T47D (cell line): ENCODE data around the gene ELAC1.
A peak's percentile ranks its signal among the peaks of the same experiment; 100 is the strongest.
"Not testable (repeated sequence)": the region's sequence is repeated elsewhere in the genome, so short reads cannot be mapped to it uniquely, and the experiment has no call there.

Source experiments
- DNase-seq, 2 experiments: peaks; one replicate each; pipeline versions ENCODE4 v3.0.0 to v3.0.0-alpha.2; 2011 to 2012; ENCODE audit warnings: low read depth in 1 of 2, low spot score in 1 of 2
- JUND ChIP-seq: IDR thresholded peaks from 2 replicates; pipeline ENCODE4 v1.6.1; 2012; ENCODE audit warnings: low read depth
- in situ Hi-C: cut with HindIII; loops from 2 replicates; pipeline ENCODE4 v1.10.0; 2016; ENCODE audit warnings: low sequenced_read_pairs, low pct_unique_long_range_greater_than_20kb

The ELAC1 gene

DNA sequence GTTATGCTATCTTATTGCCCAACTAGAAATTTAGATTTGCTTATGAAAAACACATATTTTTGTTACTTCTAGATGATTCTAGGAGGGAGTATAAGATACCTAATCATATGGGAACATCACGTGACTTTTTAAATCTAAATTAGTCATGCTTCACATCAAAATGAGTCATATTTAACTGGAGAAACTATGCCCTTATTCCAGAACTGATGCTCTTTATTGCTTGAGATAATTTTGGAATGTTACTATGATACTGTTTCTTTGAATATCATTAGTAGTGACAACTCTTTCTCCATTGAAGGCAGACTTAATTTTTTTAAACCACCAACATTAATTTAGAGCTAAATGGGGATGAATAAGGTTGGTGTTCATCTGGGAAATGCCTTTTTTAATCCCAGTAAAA lies 19.9 kb upstream of the ELAC1 start:
- in situ Hi-C loops = no loop called here
- no peak for TF ChIP-seq JUND
- DNase-seq = no peak

DNA sequence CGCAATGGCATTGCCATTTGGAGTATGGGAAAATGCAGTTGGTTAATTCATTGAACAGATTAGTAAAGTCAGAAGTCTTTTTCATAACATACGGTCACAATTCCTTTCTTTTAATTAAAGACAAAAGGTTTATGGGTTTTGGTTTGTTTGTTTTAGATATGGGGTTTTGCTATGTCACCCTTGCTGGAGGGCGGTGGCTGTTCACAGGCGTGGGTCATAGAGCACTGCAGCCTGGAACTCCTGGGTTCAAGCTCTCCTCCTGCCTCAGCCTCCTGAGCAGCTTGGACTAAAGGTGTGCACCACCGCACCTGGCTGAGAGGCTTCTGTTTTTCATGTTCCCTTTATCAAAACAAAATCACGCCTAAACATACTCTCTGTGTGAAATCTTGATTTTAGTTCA lies 18.7 kb upstream of the ELAC1 start:
- in situ Hi-C loops = no loop called here
- DNase-seq = no peak
- TF ChIP-seq JUND = no peak

DNA sequence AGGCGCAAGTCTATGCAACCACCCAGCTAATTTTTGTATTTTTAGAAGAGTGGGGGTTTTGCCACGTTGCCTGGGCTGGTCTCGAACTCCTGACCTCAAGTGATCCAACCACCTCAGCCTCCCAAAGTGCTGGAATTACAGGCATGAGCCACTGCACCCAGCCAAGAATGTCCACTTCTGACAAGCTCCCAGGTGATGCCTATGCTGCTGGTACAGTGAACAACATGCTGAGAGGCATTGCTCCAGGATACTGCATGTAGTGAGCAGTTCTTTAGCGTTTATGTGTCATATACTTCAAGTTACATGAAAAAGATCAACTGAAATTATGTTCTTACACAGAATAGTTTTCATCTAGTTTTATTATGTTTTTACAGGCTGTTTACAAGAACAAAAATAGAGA lies 17.2 kb upstream of the ELAC1 start:
- DNase-seq = no peak
- TF ChIP-seq JUND = no peak
- in situ Hi-C loops = no loop called here

DNA sequence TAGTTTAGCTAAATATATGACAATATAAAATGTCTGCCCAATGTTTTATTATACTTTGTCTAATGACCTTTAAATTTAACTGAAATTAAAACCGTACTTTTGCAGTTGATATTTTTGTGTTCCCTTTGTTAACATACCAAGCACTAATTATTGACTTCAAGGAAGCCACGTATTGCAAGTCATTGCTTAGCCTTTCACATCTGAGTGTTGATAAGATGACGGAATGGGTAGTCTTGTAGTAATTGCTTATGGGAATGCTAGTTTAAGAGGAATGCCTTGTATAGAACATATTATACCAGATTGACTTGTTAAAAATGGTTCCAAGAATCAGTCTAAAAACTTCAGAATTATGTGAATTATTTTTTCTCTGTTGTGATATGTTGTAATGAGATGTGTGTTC lies 14.0 kb upstream of the ELAC1 start:
- no peak for DNase-seq
- TF ChIP-seq JUND = no peak
- in situ Hi-C loops = no loop called here

DNA sequence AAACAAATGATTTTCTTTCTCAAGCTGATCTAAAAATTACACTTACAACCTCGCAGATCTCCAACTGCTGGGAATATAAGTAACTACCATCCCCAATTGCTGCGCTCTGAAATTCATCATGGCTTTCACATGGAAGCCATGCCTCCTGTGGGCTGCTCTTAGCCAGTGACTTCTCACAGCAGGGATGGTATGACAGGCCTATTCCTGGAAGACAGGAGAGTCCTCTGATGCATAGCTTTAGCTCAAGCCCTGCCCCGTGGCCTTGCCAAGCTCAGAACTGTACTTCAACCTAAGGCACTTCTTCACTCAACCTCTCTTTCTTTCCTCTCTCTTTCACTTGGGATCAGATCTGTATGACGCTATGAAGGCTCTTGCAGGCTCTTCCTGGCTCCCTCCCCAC lies 12.6 kb upstream of the ELAC1 start:
- in situ Hi-C loops = no loop called here
- no peak for TF ChIP-seq JUND
- no peak for DNase-seq

DNA sequence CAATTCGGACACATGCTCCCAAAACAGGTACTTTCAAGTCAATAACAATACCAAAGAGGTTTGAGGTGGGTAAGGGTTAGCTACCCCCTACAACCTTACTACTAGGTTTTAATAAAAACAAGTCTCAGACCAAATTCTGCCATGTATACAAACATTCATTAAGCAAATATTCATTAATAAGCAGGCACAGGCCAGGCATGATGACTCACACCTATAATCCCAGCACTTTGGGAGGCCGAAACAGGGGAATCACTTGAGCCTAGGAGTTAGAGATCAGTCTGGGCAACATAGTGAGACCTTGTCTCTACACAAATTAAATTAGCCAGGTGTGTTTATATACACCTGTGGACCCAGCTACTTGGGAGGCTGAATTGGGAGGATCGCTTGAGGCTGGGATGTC lies 11.7 kb upstream of the ELAC1 start:
- in situ Hi-C loops = no loop called here
- DNase-seq = no peak
- TF ChIP-seq JUND = no peak

DNA sequence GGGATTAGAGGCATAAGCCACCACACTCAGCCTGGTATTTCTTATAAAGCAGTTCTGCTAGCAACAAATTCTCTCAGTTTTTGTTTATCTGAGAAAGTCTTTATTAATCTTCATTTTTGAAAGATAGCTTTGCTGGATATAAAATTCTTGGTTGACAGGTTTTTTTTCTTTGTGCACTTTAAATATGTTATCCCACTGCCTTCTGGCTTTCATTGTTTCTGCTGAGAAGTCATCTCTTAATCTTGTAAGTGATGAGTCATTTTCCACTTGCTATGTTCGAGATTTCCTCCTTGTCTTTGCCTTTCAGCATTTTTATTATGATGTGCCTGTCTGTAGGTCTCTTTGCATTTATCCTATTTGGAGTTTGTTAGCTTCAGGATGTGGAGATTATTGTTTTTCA lies 5.9 kb upstream of the ELAC1 start:
- no peak for TF ChIP-seq JUND
- in situ Hi-C loops = no loop called here
- no peak for DNase-seq

DNA sequence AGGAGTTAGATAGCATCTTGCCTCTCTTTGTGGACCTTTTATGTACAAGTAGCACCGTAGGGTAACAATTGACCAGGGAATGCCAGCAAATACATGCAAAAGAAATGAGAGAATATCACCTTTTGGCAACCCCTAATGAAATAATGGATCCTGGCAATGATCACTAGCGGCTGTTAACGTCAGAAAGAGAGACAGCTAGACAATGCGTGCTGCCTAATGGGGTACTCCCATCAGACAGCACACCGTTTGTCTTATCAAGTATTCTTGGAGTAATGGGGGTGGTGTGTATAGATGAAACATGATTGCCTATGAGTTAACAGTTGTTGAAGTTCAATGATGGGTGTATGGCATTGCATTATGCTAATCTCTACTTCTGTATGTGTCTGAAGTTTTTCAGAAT lies 1.6 kb downstream of the ELAC1 start:
- TF ChIP-seq JUND = no peak
- no peak for DNase-seq
- in situ Hi-C loops = no loop called here

DNA sequence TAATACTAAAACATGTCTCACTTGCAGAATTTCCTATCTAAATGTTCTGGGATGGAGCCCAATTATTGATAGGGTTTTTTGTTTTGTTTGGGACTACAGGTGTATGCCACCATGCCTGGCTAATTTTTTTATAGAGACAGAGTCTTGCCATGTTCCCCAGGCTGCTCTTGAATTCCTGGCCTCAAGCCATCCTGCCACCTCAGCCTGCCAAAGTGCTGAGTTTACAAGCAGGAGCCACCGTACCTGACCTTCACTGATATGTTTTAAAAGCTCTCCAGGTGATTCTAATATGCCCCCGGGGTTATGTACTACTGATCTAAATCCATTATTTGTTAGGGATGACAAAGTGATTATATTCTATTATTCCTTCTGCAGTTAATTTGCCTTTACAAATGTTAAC lies 2.2 kb downstream of the ELAC1 start:
- 0 out of 2 replicates have a peak, but pooled peaks have one; percentile 21 for TF ChIP-seq JUND
- in situ Hi-C loops = no loop called here
- peak in 1 of 2 experiments; percentile 42 for DNase-seq

DNA sequence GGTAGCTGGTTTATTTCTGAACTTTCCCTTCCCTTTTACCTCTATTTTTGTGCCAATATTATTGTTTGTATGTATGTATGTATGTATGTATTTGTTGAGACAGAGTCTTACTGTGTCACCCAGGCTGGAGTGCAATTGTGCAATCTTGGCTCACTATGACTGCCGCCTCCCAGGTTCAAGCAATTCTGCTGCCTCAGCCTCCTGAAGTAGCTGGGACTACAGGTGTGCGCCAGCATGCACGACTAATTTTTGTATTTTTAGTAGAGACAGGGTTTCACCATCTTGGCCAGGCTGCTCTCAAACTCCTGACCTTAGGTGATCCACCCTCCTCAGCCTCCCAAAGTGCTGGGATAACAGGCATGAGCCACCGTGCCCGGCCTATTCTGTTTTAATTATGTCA lies 4.6 kb downstream of the ELAC1 start:
- in situ Hi-C loops = not testable (repeated sequence)

DNA sequence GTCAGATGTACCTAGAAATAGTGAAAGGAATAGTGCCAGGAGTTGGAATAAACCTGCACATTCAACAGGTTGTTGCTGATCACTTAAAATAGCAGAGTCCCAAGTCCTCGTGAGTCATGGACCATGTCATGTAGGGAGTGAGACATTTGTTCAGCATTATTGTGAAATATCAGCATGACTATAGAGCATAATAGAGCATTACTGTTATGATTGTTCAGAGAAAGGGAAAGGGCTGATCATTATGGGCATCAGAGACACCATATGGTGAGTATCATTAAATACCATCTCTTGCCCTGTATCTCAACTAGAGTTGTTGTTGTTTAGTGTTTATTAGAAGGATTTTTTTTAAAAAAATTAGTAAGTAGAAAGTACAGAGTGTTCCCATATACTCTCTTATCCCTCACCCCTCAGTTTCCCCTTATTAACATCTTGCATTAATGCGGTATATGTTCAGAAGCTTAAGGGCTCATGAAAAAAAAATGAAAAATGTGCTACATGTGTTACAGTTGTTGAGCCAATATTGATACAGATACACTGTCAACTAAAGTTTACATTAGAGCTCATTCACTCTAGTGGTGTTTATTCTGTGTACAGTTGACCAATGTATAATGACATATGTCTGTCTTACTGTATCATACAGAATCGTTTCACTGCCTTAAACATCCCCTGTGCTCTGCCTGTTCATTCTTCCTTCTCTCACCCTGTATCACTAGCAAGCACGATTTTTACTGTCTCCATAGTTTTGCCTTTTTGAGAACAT lies 5.7 kb downstream of the ELAC1 start:
- in situ Hi-C loops = no loop called here
- TF ChIP-seq JUND = no peak
- no peak for DNase-seq

More for the DNA sequence above, 4.6 kb downstream of the ELAC1 start:
- DNase-seq = not testable (repeated sequence)

DNA sequence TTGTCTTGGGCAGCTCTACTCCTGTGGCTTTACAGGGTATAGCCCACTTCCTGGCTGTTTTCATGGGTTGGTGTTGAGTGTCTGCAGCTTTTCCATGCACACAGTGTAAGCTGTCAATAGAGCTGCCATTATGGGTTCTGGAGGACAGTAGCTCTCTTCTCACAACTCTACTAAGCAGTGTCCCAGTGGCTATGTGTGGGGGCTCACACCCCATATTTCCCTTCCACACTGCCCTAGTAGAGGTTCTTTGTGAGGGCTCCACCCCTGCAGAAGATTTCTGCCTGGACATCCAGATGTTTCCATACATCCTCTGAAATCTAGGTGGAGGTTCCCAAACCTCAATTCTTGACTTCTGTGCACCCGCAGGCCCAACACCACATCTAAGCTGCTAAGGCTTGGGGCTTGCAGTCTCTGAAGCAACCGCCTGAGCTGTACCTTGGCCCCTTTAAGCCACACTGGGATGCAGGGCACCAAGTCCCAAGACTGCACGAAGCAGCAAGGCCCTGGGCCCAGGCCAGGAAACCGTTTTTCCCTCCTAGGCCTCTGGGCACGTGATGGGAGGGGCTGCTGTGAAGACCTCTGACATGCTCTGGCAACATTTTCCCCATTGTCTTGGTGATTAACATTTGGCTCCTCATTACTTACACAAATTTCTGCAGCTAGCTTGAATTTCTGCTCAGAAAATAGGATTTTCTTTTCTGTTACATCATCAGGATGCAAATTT lies 9.4 kb downstream of the ELAC1 start:
- in situ Hi-C loops = no loop called here
- DNase-seq = no peak
- TF ChIP-seq JUND = no peak

DNA sequence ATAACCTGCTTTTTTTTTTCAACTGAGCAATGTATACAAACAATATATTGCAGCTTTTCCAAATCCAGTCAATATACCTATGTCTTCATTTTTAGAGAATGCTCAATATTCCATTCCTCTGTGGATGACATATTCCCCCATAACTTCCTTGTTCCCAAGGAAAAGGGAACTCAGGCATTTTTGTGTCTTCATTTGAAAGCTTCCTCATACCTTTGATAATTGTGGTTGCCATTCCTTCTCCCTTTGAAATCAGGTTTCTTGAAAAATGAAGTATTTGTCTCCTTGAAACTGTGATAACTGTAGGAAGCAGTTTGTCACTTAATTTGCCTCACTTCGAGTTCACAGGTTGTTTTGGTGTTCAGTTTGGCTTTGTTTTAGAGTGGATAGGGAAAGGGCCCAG lies 13.5 kb downstream of the ELAC1 start:
- DNase-seq = peak in 1 of 2 experiments; percentile 14
- TF ChIP-seq JUND = no peak
- in situ Hi-C loops = no loop called here
